Measurements from ENCODE around the gene KIF17.

DNA sequence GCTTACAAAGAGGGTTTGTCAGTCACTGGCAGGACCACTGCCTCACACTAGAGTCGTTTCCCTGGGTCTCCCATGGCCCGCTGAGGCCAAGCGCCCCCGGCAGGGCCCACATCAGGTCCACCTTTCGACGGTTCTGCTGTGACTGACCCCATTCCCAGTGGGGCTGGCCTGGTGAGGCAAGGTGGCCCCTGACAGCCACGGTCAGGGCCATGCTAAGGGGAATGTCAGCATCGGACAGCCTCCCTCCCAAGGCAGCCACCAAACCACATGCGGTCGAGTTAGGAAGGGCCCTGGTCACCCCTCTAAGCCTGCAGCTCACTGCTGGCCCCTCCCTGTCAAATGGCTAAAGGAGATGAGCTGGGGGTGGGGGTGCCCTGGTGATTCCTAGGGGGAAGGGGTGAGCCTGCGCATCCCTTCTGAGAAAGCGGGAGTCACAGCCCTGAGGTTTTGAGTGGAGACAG is 2.9 kb upstream of the KIF17 start:
- TF ChIP-seq TAF1 (IDR thresholded peaks at IDR 0.05; ENCODE audit: low read depth, low read length) (no peak), POLR2AphosphoS5 (IDR thresholded peaks at IDR 0.05; ENCODE audit: low read depth, low read length) (no peak), POLR2A (IDR thresholded peaks at IDR 0.05; ENCODE audit: low read depth, low read length) (no peak)
